ENCODE measurements around the gene MUC2.

Gene MUC2

GRCh38 chr11:1100417-1101245 is 26.0 kb downstream of the MUC2 start:
- DNase-seq (ENCODE audit: low read depth) = no peak
- no peak for TF ChIP-seq CTCF (conservative IDR thresholded peaks at IDR 0.05; ENCODE audit: low read length)
- no peak overlapping the region for H3K4me3 ChIP-seq (ENCODE audit: low read length)

GRCh38 chr11:1101318-1102089 is 26.8 kb downstream of the MUC2 start:
- no peak for TF ChIP-seq CTCF (conservative IDR thresholded peaks at IDR 0.05; ENCODE audit: low read length)
- DNase-seq (ENCODE audit: low read depth) = no peak
- H3K4me3 ChIP-seq (ENCODE audit: low read length) = no peak overlapping the region

GRCh38 chr11:1102221-1102971 is 27.7 kb downstream of the MUC2 start:
- no peak for TF ChIP-seq CTCF (conservative IDR thresholded peaks at IDR 0.05; ENCODE audit: low read length)
- no peak overlapping the region for H3K4me3 ChIP-seq (ENCODE audit: low read length)
- no peak for DNase-seq (ENCODE audit: low read depth)

GRCh38 chr11:1102996-1103395 is 28.3 kb downstream of the MUC2 start:
- H3K4me3 ChIP-seq (ENCODE audit: low read length) = no peak overlapping the region
- no peak for DNase-seq (ENCODE audit: low read depth)
- no peak for TF ChIP-seq CTCF (conservative IDR thresholded peaks at IDR 0.05; ENCODE audit: low read length)

- H3K4me3 ChIP-seq (ENCODE audit: low read length) = no peak overlapping the region
- TF ChIP-seq CTCF (conservative IDR thresholded peaks at IDR 0.05; ENCODE audit: low read length) = no peak
- no peak for DNase-seq (ENCODE audit: low read depth)
Observed at GRCh38 chr11:1103401-1104360, 29.0 kb downstream of the MUC2 start.

GRCh38 chr11:1104411-1105182 is 29.9 kb downstream of the MUC2 start:
- no peak for DNase-seq (ENCODE audit: low read depth)
- no peak for TF ChIP-seq CTCF (conservative IDR thresholded peaks at IDR 0.05; ENCODE audit: low read length)
- no peak overlapping the region for H3K4me3 ChIP-seq (ENCODE audit: low read length)

Data from AG10803 (cell line).